Renal pelvis (tissue), 4 donors: Measurements from ENCODE around the gene SERINC5. TPM values are rescaled to one million over a fixed set of nuclear protein-coding genes. Genes with fewer than 3 reads are reported as not detected.

Experiments
- DNase-seq: peaks from one replicate; pipeline ENCODE4 v3.0.0-alpha.2; 2013
- polyA plus RNA-seq, 3 donors: library from polyadenylated mRNA; unstranded; fragments of 120-200 nt; gene quantifications; one replicate each; pipeline ENCODE4 v1.2.1, GENCODE V29; 2013; ENCODE audit not compliant: insufficient read length in 3 of 3

SERINC5 gene
- polyA plus RNA-seq, 3 donors: 42.5 to 63.2 (median 61.0) TPM

DNA sequence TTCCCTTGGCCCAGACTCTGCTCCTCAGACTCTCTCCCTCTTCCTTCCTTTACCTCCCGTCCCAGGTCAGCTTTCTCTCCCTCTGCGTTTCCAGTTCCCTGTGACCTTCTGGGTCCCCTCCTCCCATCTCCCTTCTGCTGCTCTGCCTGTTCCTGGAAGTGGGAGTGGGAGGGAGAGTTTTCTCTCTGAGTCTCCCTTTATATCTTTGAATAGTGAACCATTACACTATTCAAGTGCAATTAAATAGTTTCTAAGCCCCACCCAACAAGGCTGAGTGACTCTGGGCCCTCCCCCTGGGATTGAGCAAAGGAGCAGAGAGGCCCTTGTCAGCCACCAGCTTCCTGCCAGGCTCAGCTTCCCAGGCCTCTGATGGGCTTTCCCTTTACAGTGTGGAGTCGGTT is 185.9 kb downstream of the SERINC5 start:
- no peak for DNase-seq

- no peak for DNase-seq
Measured at GRCh38 chr5:80069251-80069800, 186.5 kb downstream of the SERINC5 start.

- no peak for DNase-seq
Measured at GRCh38 chr5:80068775-80069174, 187.1 kb downstream of the SERINC5 start.

DNA sequence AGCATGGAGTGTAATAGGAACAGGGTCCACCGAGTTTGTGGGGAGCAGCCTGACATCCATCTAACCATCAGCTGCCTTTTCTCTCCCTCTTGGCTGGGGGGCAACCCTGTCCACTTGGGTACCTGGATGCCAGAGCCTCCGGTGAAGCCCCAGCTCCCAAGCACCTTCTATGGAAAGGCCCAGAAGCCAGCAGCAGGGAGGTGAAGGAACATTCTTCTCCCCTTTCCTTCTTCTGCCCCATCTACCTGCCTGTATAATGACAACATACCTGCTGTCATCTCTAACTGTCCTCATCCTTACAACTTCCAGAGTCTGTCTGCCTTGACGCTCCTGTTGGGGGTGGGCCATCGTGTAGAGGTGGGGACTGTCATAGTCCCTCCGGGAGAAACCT is 187.6 kb downstream of the SERINC5 start:
- DNase-seq: no peak

GRCh38 chr5:80067531-80068245 is 188.2 kb downstream of the SERINC5 start:
- DNase-seq: no peak

GRCh38 chr5:80067016-80067415 is 188.8 kb downstream of the SERINC5 start:
- DNase-seq: no peak

DNA sequence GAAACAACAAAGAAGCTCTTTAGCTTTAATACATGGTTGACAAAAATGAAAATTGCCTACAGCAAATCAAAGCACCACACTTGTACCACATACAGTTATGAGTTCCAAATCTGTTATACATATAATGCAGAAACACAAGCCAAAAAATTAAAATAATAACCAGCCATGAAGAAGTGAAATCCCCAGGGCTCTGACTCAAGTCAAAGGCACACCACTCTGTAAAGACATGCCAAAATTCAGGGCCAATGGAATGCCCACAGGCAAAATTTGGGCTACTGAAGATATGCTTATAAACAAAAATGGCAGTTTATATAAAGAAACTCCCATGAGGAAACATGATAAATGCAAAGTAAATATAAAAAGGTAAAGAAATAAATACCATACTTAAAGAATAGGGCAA is 191.7 kb downstream of the SERINC5 start:
- no peak for DNase-seq

Other genes with a start within 250 kb of the SERINC5 start
- gene THBS4, start 220.7 kb downstream of the SERINC5 start, polyA plus RNA-seq: 10 to 100 TPM; 16.3 to 20.0 (median 19.8) TPM
- not detected for gene SPZ1, start 64.0 kb upstream of the SERINC5 start, polyA plus RNA-seq
- gene ZFYVE16, start 152.0 kb upstream of the SERINC5 start, polyA plus RNA-seq: 10 to 100 TPM; 55.5 to 85.5 (median 75.1) TPM
- gene FAM151B, start 232.1 kb upstream of the SERINC5 start, polyA plus RNA-seq: 1 to 10 TPM; 1.4 to 5.0 (median 3.1) TPM